Measurements from ENCODE around the gene SDHAF3.
A peak's percentile ranks its signal among the peaks of the same experiment; 100 is the strongest.
"Not testable (repeated sequence)": the region's sequence is repeated elsewhere in the genome, so short reads cannot be mapped to it uniquely, and the experiment has no call there.

The SDHAF3 gene
- 0.69 to 7.8 (median 5.1) reads per million in 18 experiments for total RNA-seq

DNA sequence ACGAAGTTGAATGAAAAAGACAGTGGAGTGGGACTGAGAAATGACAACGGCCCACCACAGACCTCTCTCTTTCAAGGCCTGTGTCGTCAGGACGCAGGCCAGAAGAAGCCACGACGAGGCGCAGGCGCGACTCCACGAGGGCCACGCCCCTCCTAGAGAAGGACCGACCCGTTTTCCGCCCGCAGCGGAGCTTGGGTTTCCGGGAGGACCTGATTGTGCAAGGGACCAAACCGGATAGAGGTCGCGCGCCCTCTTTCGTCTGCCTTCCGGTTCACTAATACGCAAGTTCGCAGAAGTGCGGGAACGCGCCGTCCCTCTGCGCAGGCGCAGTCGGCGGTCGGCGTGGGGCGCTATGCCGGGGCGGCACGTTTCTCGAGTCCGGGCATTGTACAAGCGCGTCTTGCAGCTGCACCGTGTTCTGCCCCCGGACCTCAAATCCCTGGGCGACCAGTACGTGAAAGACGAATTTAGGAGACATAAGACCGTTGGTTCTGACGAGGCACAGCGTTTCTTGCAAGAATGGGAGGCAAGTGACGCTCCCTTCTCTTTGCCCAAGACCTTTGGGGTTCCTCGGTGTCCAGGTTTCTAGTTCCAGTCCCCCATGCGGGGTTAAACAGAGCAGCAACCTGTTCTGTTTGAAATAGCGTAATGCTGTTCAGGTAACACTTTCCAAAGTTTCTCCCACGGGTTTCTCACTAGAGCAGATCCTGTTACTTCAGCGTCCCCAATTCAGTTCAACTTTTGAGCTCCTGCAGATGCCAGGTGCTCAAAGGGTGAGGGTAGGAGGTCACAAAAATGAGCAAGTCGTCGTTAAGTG lies at the start of gene SDHAF3:
Gene SDHAF3, plus strand, starts transcription at position 327 of the 817 bp plus-strand sequence. Its CDS starts 26 bp downstream, at position 353.
- peak; percentile 98 for DNase-seq

DNA sequence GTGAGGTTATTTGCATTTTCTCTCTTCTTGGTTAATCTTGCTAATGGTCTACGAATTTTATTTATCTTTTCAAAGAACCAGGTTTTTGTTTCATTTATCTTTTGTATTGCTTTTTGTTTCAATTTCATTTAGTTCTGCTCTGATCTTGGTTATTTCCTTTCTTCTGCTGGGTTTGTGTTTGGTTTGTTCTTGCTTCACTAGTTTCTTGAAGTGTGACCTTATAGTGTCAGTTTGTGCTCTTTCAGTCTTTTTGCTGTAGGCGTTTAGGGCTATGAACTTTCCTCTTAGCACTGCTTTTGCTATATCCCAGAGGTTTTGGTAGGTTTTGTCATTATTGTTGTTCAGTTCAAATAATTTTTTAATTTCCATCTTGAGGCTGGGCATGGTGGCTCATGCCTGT lies 45.5 kb upstream of the SDHAF3 start:
- DNase-seq: not testable (repeated sequence)

DNA sequence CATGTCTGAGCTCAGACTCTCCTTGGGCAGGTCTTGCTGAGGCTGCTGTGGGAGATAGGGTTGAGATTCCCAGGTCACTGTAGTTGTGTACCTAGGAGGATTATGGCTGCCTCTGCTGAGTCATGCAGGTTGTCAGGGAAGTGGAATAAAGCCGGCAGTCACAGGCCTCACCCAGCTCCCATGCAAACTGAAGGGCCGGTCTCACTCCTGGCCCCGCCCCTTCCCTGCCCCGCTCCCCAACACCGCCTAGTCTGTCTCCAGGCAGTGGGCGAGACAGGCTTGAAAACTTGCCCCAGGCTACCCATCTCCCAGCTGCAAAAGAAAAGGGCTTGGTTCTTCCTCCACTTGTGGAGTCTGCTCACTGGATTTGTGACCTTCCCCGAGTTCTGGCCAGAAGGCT lies 41.6 kb upstream of the SDHAF3 start:
- no peak for DNase-seq

DNA sequence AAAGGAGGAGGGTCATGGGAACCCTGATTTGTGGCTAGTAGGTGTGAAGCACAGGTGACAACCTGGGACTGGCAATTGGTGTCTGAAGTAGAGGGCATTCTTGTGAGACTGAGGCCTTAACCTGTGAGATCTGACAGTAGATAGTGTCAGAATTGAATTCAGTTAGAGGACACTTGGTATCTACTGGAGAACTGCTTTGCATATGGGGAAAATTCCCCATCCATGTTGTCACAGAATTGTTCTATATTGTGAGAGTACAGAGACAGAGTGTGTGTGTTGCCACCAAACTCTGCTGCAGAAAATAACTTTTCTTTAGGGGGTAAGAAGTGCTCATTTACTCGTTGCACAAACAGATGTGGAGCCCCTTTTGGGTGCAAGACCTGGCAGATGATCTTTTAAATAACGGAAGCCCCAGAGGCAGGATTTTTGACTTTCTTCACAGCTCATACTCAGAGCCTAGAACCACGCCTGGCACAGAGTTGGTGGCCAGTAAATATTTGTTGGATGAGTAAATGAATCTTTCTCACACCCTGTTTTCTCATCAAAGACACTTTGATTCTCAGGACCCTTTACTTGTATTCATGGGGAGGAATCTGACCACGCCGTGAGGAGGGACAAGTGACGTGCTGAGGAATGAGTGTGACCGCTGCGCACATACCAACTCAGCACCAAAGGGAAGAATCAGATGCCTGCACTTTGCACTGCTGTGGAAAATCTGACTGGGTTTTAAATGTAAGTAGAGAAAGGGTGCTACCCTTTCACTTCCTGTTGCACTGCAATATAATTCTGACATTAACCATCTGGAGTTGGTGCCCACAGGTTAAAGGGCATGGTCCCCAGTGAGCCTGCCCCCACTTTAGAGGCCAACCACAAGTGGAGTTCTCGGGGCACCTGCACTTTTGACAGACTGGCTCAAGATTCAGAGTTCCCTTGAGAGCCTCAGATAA lies 39.2 kb upstream of the SDHAF3 start:
- DNase-seq: no peak

DNA sequence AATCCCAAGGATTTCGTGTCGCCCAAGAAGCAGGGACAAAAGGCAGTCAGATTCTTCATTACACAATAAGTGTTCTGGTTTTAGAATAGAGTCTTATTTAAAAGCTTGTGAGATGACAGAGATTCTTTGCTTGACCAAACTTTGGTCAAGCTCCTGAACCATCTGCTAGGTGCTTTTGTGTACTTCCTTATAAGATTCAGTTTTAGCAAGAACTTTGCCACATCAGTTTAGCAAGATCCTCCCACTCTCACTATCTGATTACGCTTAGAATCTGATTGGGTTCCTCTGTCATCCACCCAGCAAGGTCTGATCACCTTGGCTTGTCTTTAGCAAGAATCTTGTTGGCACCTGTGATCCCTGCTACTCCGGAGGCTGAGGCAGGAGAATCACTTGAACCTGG lies 38.2 kb upstream of the SDHAF3 start:
- DNase-seq: no peak

DNA sequence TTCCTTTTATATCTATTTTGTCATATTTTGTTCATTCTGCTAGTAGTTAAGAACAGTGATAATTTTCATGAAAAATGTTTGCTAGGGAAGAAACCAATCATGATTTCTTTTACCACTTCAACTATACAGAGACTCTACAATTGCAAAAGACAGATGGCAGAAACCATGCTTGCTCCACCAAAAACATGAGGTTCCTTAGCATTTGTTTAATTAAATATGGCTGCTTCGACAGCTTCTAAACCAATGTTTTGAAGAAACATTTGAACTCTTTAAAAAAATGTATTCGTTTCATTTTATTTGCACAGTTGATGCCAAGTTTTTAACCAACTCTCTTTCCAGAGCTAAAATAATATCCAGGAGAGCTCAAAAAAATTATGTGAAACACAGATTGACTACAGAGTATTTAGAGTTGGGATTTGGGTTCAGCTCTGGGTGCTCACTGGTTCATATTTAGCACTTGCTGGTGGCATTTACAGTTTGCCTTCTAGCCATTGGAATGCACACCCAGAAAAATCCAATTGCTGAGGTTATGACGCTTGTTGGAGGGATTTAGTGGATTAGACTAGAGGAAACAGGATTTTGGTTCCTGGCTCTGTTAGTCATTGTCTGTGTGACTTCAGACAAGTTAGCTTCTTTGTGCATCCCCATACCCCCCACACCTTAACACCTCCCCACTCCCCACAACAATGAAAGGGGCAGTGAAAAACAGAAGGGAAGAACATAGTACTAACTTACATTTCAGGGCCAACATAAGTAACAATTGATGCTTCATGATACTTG lies 35.8 kb upstream of the SDHAF3 start:
- no peak for DNase-seq

DNA sequence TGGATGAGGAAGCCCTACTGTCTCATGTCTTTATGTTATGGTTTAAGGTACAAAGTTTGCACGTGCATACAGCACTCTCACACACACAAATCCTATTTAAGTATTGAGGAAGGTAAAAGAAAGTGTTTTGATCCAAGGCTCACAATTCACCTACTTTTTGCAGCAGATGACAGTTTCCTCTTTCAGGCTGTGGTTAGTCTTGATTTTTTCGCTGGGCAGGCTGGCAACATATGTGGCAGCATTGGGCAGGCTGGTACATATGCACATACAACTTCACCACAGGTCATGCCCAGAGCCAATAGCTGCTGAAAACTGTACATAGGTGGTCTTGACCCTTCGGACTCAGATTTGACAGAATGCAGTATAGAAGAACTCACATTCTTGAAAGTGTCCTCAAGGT lies 29.1 kb upstream of the SDHAF3 start:
- DNase-seq: no peak

DNA sequence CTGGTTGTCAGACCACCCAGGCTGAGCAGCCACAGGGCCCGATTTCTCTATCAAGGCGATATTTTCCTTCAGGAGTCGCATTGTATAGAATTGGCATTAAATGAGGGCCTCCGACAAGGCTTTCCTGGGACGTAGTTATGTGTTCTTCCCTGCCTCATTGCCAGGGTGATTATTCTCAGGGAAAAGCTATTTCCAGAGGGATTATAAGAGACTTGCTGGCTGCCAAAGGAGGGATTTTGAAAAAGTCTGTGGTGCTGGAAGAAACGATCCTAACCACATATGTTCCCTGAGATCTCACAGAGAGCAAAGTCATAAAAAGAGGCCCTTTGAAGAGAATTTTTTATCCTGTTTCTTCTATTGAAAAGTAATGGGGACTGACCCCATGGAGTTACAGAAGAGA lies 27.7 kb upstream of the SDHAF3 start:
- no peak for DNase-seq

DNA sequence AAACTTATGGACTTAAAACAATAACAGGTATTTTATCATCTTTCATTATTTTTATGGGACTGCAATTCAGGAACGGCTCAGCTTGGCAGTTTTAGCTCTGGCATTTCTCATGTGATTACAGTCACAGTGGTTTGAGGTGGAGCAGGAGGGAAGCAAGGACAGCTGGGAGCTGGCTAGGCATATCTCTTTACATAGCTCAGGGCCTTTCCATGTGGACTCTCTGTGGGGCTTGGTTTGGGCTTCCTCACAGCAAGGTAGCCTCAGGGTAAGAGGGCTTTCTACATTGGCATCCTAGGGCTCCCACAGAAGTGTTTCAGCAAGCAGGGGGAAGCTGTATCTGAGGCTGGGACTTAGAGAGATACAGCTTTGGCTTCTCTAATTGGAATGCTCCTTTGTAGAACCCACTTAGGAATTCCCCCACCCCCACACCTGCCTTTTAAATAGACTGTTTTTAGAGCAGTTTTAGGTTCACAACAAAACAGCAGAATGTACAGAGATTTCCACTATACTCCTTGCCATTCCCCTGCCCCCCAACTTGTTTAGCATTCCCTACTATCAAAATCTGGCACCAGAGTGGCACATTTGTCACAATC lies 26.6 kb upstream of the SDHAF3 start:
- no peak for DNase-seq

DNA sequence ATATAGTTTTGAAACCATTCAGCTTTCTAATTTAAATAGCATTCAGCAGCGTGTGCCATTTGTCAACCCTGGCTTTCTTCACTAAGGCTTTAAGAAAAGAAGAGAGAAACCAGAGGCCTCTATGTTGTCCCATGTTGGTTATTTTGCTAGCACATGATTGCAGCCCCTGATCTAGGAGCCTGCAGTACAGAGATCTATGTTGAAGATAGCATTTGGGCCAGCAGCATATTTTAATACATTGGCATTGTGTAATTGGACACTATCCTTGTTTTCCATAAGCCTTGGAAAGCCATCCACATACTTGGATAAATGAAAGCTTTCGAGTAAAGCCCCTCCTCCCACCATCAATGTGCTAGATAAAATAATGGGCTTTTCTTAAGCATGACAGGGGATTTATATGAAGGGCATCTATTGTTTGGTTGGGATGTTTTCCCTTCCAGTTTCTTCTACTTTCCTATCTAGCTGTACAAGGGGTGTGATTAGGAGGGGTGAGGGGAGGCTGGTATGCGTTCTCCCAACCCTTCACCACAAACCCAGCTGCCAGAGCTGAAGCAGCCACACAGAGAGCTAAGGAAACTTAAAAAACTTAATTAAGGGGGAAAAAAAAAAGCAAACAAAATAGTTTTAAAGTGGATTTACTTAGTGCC lies 23.1 kb upstream of the SDHAF3 start:
- no peak for DNase-seq

DNA sequence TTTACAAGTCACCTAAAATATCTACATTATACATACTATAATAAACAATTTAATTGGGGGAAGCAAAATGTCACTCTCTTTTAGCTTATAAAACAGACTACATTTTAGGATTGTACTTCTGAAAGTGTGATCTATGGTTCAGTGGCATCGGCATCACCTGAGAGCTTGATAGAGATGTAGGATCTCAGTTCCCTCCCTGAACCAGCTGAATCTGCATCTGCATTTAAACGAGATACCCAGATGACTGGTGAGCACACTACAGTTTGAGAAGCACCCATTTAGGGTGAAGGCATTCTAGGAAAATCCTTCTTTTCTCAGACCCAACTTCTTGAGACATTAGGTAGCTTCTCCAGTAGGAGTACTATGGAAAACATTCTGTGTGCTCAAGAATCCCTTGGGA lies 21.5 kb upstream of the SDHAF3 start:
- DNase-seq: no peak

DNA sequence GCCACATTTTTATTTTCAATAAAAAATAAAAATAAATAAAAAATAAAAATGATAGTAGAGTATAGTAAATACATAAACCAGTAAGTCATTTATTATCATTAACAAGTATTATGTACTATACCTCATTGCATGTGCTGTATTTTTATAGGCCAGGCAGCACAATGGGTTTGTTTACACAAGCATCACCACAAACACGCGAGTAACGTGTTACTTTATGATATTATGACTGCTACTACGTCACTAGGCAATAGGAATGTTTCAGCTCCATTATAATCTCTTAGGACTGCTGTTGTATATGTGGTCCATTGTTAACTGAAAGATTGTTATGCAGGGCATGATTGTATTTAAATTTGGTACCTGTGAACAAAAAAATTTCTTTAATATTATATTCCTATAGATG lies 20.8 kb upstream of the SDHAF3 start:
- DNase-seq: no peak

DNA sequence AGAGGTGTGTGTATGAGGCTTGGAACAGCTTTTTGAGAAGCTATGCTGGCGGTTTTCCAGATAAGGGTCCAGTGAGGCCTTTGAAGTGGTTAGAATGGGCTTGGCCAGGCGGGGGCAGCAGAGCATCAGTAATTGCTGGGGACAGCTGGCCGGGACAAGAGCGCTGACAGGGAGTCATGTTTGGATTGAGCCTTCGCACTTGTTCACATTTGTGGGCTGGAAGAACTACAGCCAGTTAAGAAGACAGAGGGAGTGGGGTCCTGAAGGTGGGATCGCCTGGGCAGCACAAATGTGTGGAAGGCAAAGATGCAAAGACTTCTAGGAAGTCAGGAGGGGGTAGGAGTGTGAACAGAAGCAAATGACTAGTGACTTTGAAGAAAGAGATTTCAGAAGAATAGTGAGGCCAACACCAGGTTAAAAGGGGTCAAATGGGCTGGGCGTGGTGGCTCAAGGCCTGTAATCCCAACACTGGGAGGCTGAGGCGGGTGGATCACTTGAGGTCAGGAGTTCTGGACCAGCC lies 12.7 kb upstream of the SDHAF3 start:
- peak; percentile 75 to 79 for DNase-seq

DNA sequence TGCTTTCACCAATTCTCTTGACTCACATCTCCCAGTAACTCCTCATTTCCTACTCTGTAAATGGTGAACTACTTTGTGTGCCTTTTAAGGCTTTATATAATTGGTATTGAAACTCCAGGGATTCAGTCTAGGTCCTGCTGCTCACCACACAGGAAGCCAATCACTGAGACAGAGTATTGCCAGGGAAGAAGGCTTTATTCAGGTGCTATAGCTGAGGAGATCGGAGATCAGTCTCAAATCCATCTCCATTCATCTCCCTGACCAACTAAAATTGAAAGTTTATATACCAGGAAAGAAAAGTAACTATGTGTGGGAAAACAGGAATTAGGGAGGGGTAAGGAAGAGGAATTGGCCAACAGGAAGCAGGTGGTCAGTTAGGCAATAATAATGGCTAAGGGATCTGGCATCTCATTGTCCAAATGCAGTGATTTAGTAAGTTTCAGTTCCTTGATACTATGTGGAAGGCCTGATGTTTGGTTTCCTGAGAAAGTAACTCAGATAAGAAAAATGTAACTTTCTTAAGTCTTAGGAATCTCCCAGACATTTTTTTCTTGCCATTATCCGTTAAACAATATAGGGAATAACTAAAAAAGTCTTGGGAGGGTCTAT lies 10.2 kb upstream of the SDHAF3 start:
- DNase-seq: peak; percentile 17 to 23

DNA sequence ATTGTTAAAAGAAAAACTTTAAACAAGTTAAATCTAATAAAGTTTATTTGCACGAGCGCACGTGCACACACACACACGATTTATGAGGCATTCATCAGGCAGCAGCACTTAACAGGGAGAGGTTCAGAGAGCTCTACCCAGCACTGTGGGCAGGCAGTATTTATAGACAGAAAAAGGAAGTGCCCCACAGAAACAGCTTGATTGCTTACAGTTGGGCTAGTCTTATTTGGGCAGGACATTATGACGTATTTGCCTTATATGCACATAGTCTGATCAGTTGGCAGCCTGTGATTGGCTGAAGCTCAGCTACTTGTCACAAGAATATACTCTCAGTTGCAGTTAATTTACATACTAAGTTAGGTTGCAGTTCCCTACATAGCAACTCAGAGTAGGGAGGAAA lies 1.2 kb upstream of the SDHAF3 start:
- DNase-seq: peak; percentile 77 to 83

DNA sequence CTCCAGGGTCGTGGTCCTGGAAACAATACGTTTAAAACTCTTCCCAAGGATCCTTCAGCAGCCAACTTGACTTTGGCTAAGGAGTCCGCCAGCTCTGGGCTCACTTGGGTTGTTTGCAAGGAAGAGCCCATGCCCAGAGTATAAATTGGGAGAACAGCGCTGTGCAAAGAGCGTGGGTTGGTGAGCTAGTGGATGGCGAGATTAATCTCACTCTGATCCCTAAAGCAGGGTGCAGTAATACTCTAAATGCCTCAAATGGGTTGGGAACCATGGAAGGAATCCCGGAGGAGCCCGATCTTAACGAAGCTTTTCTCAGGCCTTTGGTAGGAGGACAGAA lies 495 bp upstream of the SDHAF3 start:
- no peak for DNase-seq

DNA sequence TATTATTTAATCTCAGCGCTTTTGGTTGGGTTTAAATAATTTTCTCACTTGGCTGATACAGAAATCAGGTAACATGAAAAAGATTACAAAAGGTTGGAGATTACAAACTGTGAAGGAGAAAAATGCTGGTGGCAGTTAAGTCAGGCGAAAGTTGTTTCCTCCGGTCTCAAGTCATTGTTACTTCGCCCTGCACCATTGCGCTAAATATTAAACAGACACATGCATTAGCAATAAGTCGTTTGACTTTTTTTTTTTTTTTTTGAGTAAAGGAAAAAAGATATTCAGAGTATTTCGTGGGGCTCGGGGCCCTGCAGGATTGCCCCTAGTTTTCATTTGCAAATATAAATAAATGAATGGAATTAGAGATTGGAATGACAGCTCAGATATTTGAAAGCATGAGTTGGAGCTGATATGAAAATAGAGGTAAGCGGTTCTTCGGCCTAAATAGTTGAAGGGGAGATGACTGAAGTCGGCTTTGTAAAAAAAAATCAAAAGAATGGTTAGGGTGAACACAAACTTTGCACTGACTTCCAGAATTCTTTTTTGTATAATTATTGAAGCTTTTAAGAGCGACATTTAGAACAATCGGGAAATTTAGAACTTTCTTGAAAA lies 914 bp downstream of the SDHAF3 start:
- no peak for DNase-seq

DNA sequence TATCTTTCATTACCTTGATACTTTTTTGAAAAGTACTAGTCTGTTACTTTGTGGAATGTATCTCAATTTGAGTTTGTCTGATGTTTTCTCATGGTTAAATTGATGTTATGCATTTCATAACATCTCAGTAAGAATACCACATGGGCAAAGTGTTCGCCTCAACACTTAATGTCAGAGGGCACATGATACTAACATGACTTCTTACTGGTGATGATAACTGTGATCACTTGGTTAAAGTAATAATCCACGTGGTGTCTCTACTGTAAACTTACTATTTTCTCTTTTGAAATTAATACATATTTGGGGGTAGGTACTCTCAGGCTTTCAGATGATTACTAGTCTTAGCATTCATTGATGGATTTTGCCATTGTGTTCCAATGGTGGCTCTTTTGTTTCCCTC lies 2.2 kb downstream of the SDHAF3 start:
- no peak for DNase-seq

DNA sequence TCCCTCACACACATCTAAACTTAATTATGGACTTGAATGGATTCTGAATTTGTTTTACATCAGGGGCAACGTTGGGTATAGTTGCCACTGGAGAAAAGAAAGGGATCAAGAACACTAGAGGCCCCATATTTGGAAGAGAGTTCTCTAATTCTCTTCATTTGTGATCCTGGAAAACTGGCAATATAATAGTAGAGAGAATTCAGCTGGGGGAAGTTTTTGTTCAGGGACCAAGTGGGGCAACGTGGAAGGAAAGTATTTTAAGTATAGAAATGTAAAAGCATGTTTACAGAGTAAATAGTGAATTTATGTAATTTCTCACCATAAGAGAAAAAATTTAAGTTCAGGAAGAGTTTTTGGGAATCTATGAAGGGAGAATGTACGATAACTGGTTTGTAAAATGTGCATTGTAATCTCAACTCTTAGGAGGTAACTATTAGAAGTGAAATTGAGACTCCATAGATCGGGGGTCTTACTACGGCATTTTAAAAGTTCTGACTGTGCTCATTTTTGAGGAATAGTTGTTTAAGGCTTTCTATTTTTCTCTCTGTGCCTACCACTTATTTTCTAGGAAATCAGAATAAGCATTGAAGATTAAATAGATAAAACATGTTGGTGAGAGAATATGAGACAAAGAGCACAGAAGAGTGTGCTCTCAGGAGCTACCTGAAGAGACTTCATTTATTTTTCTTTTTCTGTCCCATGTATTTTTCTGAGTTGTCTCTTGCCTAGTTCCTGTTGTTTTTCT lies 3.4 kb downstream of the SDHAF3 start:
- no peak for DNase-seq

DNA sequence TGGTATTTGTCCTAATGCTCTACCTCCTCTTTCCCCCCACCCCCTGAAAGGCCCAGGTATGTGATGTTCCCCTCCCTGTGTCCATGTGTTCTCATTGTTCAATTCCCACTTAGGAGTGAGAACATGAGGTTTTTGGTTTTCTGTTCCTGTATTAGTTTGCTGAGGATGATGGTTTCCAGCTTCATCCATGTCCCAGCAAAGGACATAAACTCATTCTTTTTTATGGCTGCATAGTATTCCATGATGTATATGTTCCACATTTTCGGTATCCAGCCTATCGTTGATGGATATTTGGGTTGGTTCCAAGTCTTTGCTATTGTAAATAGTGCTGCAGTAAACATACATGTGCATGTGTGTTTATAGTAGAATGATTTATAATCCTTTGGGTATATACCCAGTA lies 5.6 kb downstream of the SDHAF3 start:
- DNase-seq: not testable (repeated sequence)
